Stimulated activated CD8-positive, alpha-beta memory T cell treated with anti-CD3 and anti-CD28 coated beads, Interleukin-4, amount 100 ng/mL, for 4 hours (primary cell): ENCODE results near the gene BEX3.

ENCODE experiments used
- DNase-seq, 2 donors: peaks; one replicate each; pipeline ENCODE4 v3.0.0-alpha.2; 2020; ENCODE audit warnings: low read depth in 2 of 2, low spot score in 1 of 2

Gene BEX3

DNA sequence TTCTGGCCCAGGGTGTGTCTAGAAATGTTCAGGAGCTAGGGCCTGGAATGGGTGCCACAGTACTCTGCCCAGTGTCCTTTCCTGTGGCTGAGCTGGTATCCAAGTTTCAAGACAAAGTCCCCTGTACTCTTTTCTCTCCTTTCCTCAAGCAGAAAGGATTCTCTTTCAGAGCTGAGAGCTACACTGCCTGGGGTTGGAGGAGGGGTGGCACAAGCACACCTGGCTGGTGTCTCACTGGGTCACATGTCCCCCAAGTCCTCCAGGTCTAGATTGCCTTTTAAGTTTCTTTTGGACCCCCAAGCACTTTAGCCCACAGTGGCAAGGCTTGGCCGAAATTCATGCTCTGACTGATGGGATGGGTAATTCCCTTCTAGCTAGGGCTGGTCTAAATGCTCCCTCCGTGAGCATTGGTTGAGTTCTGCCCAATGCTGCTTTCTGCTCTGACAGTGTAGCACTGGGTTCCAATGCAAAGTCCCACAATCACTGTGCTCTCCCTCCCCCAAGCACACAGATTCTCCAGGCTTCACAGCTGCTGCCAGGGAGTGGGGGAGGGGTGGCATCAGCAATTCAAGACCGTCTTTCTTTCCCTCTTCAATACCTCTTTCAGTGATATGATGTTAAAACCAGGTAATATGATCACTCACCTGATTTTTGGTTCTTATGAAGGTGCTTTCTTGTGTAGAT, 47.8 kb downstream of the BEX3 start:
- DNase-seq, result no peak
